Measurements from ENCODE around the gene UBE2E2.

Gene UBE2E2

DNA sequence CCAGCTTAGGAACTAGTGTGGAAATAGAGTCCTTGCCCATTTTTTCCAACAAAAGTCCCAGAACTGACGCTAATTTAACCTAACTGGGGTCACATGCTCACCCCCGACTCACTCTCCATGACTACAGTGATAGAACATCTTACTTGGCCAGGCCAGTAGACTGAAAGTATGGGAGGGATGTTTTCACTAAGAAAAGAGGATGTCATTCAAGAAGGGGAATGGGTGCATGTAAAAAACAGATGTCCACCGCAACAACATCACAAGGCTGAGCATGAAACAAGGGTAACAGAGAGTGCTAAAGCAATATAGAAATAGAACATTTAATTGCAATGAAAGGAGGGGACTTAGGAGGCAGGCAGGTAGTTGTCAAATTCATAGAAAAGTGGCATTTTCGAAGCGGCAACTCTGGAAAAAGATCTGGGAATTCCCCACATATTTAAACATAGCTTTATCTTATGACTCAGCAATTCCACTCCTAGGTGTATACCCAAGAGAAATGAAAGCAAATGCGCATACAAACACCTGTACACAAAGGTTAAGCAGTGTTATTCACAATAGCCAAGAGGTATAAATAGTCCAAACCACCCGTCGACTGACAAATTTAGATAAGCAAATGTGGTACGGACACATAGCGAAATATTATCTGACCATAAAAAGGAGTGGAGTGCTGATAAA lies 41.1 kb upstream of the UBE2E2 start:
- H3K27me3 Mint-ChIP-seq (ENCODE audit: low read depth), result no peaks in the 10 kb centered on the region
- no peak overlapping the region for H3K27ac Mint-ChIP-seq
- no peaks in the 10 kb centered on the region for H3K36me3 Mint-ChIP-seq (ENCODE audit: low read depth)
- no peaks in the 10 kb centered on the region for H3K9me3 Mint-ChIP-seq
- no peak overlapping the region for H3K4me3 Mint-ChIP-seq
- TF ChIP-seq, protein P1, sequence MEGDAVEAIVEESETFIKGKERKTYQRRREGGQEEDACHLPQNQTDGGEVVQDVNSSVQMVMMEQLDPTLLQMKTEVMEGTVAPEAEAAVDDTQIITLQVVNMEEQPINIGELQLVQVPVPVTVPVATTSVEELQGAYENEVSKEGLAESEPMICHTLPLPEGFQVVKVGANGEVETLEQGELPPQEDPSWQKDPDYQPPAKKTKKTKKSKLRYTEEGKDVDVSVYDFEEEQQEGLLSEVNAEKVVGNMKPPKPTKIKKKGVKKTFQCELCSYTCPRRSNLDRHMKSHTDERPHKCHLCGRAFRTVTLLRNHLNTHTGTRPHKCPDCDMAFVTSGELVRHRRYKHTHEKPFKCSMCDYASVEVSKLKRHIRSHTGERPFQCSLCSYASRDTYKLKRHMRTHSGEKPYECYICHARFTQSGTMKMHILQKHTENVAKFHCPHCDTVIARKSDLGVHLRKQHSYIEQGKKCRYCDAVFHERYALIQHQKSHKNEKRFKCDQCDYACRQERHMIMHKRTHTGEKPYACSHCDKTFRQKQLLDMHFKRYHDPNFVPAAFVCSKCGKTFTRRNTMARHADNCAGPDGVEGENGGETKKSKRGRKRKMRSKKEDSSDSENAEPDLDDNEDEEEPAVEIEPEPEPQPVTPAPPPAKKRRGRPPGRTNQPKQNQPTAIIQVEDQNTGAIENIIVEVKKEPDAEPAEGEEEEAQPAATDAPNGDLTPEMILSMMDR (IDR thresholded peaks at IDR 0.05; ENCODE audit: unreplicated experiment in 3 of 3), result no peak
- H3K4me1 Mint-ChIP-seq, result peaks cover 27% of the 10 kb centered on the region

DNA sequence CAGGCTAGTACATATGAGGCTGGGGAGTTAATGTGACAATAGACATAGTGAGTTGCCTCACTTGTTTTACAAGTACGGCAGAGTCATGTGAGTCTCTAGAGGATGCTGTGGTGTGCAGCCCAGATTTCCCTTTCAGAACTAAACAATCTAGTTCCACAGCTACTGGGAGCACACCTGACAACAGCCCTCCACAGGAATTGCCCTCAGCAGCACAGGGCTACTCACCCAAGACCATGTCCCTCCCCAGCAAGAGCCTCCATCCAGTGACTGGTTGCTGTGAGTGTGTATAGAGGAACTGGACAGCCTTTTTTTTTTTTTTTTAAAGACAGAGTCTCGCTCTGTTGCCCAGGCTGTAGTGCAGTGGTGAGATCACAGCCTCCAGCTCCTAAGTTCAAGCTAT lies 40.2 kb upstream of the UBE2E2 start:
- no peak overlapping the region for H3K4me3 Mint-ChIP-seq
- no peaks in the 10 kb centered on the region for H3K9me3 Mint-ChIP-seq
- no peaks in the 10 kb centered on the region for H3K27me3 Mint-ChIP-seq (ENCODE audit: low read depth)

DNA sequence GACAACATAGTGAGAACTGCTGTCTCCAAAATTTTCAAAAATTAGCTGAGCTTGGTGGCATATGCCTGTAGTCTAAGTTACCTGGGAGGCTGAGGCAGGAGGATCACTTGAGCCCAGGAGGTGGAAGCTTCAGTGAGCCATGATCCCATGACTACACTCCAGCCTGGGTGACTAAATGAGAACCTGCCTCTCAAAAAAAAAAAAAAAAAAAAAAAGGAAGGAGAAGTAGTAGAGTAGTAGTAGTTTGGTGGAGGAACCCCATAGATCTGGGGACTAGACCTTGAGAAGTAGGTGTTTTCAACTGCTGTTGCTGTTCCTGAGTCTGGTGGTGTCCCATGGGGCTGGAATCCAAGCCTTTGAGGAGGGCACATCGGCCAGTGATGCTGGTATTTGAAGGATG lies 38.4 kb upstream of the UBE2E2 start:
- Mint-ChIP-seq H3K27ac (no peak overlapping the region), H3K9me3 (peaks cover 2% of the 10 kb centered on the region), H3K36me3 (ENCODE audit: low read depth) (no peaks in the 10 kb centered on the region), H3K4me3 (no peak overlapping the region), H3K4me1 (peaks cover 5% of the 10 kb centered on the region), H3K27me3 (ENCODE audit: low read depth) (no peaks in the 10 kb centered on the region)
- TF ChIP-seq, protein P1 (IDR thresholded peaks at IDR 0.05; ENCODE audit: unreplicated experiment in 3 of 3), result no peak

More for the DNA sequence above, 40.2 kb upstream of the UBE2E2 start:
- TF ChIP-seq, protein P1 (IDR thresholded peaks at IDR 0.05; ENCODE audit: unreplicated experiment in 3 of 3), result no peak
- no peaks in the 10 kb centered on the region for H3K36me3 Mint-ChIP-seq (ENCODE audit: low read depth)
- H3K27ac Mint-ChIP-seq, result no peak overlapping the region
- peaks cover 18% of the 10 kb centered on the region for H3K4me1 Mint-ChIP-seq

DNA sequence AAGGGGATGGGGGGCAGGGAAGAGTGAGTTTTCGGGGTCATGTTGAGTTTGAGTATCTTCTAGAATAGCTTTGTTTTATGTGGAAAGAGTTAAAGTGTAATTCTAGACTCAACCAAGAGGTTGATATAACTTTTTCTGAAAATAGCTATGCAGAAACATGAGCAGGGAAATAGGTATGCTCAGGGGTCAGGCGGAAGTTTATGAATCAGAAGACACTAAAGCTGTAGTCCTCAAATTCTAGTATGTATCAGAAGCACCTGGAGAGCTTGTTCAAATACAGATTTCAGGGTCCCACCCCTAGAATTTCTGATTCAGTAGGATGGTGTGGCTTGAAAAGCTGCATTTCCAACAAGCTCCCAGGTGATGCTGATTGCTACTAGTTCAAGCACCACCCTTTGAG lies 37.6 kb upstream of the UBE2E2 start:
- Mint-ChIP-seq H3K4me1 (no peaks in the 10 kb centered on the region), H3K27me3 (ENCODE audit: low read depth) (no peaks in the 10 kb centered on the region), H3K27ac (no peak overlapping the region), H3K36me3 (ENCODE audit: low read depth) (no peaks in the 10 kb centered on the region), H3K9me3 (peaks cover 7% of the 10 kb centered on the region), H3K4me3 (no peak overlapping the region)
- TF ChIP-seq, protein P1 (IDR thresholded peaks at IDR 0.05; ENCODE audit: unreplicated experiment in 3 of 3), result no peak

DNA sequence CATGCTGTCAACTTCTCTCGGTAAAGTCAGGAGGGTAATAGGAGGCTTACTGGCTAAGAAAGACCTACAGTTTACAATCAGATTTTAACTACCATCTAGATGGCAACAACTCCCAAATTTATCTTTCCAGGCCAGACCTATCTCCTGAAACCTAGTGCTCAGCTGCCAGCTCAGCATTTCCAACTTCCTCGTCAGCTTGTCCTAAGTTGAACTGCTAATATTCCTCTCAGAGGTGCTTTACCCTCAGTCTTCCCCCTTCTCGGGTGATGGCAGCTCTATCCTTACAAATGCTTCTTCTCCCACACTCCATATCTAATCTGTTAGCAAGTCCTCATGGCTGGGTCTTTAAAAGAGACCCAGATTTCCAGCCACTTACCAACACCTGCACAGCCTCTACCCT lies 36.9 kb upstream of the UBE2E2 start:
- TF ChIP-seq, protein P1 (IDR thresholded peaks at IDR 0.05; ENCODE audit: unreplicated experiment in 3 of 3), result no peak
- Mint-ChIP-seq H3K36me3 (ENCODE audit: low read depth) (no peaks in the 10 kb centered on the region), H3K27me3 (ENCODE audit: low read depth) (no peaks in the 10 kb centered on the region), H3K4me3 (no peak overlapping the region), H3K9me3 (peaks cover 7% of the 10 kb centered on the region), H3K4me1 (no peaks in the 10 kb centered on the region), H3K27ac (no peak overlapping the region)

DNA sequence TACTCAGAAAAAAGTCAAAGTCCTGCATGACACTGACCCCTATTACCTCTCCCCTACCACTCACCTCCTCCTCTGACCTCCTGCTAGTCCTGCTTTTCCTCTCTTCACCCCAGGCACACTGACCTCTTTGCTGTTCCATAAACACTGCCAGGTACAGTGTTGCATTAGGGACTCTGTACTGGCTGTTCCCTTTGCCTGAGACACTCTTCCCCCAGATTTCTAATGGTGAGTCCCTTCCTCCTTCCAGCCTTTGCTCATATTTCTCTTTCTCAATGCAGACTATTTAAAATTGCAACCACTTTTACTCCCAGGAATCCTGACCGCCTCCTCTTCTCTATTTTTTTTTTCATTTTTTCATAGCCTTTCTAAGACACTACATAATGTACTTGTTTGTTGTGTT lies 36.3 kb upstream of the UBE2E2 start:
- Mint-ChIP-seq H3K27me3 (ENCODE audit: low read depth) (no peaks in the 10 kb centered on the region), H3K27ac (no peak overlapping the region), H3K36me3 (ENCODE audit: low read depth) (no peaks in the 10 kb centered on the region), H3K4me1 (no peaks in the 10 kb centered on the region), H3K4me3 (no peak overlapping the region), H3K9me3 (peaks cover 7% of the 10 kb centered on the region)
- TF ChIP-seq, protein P1 (IDR thresholded peaks at IDR 0.05; ENCODE audit: unreplicated experiment in 3 of 3), result no peak
